ENCODE measurements around the gene RHBG.
"Not testable (repeated sequence)": the region's sequence is repeated elsewhere in the genome, so short reads cannot be mapped to it uniquely, and the experiment has no call there.

The RHBG gene

DNA sequence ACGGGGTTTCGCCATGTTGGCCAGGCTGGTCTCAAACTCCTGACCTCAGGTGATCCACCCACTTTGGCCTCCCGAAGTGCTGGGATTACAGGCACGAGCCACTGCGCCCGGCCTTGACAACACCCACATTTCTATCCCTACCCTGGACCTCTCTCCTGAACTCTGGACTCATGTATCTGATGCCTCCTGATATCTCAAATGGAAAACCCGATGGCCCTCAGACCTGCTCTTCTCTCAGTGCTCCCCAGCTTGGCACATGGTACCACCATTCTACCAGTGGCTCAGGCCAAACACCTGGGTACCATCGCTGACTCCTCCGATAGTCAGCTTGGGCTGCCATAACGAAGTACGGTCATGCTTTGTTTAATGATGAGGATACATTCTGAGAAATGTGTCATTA is 8.5 kb upstream of the RHBG start:
- no peak for DNase-seq

DNA sequence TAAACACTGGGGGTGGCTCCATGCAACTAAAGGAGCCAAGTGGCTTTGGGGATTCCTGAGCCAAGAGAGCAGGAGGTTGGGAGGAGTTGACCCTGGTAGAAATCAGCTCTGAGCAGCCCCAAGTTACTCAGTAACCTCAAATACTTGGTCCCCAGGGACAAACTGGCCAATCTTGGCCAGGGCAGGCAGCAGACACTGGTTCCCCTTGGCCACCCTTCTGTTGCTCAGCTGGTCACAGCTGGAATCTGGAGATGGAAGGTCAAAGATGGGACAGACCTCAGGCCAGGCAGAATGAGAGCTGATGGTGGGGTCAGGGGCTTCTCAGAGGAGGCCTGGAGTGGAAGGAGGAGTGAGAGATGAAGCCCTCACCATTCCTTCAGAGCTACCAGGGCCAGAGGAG is 3.3 kb upstream of the RHBG start:
- no peak for DNase-seq

DNA sequence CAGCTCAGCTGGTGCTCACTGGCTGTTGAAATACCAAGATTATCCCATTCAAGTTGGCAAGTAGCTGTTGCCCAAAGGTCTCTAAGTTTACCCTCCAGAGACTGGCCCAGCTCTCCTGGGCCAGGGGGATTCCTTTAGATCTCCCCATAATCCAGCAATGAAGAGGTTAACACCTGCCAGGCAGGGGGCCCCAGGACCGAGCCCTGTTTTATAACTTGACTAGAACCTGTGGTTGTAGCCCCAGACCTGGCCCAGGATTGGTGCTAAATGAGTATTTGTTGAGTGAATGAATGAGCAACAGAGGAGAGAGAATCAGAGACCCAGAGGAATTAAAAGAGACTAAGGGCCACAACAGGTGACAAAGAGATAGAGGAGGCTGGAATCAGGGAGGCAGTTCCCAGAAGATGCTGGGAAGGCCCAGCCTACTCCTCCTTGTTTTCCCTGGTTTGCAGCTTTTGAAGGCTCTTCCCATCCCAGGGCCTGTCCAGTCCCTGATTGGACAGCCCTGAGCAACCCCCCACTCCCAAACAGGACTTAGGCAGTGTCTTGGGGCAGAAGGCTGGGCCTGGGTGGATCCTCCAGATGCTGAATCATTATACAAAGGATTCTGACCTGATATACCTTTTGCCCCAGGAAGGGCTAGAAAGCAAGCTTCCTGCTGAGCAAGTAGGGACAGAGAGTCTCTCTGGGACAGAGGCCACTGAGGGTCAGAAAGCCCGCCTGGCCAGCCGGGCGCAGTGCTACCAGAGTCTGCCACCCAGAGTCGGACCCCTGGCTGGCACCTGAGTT is 2.4 kb upstream of the RHBG start:
- DNase-seq = no peak

DNA sequence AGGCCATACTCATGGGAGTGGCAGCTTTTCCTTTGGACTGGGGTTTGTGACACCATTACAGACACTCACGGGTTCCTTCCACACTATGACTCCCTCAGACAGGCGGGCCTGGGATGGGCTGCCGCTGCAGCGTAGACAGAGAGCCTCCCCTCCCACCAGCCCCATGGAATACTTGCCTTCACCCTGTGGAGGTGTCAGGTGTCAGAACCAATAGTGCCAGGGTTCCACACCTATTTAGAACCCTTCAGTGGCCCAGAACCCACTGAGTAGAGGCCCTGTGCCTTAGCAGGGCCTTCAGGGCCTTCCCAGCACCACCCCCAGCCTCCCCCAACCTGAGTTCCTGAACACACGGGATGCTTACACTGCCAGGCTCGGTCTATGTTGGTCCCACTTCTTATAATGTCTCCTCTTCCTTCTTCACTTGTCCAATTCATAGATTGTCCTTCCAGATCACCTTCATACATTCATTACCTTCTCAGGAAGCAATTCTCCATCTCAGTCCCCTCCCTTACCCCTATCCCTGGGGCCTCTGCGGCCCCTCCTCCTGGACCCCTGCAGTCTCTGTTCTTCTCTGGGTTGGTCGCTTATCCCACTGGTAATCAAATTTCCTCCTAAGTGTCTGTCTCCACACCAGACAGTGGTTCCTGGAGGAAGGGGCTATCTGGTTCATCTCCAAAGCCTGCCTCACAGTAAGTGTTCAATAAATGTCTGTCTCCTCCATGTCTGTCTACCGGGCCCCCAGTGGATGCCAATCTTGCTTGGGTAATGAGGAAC is 1.4 kb upstream of the RHBG start:
- DNase-seq = no peak

DNA sequence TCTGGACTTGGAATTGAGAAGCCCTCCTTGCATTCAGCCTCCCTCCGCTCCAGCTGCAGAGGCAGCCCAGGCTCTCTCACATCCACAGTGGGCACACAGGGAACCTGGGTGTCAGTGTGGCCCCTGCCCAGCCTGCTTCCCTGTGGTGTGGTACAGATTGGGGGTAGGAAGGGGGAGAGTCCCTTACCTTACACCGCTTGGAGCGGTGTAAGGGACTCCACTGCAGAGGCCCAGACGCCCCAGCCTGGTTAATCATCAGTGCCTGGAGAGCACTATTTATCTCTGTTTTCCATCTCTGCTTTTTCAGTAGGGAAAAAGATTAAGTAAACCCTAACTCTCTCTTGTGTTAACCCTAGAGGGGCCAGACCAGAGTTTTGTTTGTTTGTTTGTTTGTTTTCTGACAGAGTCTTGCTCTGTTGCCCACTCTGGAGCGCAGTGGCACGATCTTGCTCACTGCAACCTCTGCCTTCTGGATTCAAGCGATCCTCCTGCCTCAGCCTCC is 803 bp upstream of the RHBG start:
- DNase-seq = no peak

DNA sequence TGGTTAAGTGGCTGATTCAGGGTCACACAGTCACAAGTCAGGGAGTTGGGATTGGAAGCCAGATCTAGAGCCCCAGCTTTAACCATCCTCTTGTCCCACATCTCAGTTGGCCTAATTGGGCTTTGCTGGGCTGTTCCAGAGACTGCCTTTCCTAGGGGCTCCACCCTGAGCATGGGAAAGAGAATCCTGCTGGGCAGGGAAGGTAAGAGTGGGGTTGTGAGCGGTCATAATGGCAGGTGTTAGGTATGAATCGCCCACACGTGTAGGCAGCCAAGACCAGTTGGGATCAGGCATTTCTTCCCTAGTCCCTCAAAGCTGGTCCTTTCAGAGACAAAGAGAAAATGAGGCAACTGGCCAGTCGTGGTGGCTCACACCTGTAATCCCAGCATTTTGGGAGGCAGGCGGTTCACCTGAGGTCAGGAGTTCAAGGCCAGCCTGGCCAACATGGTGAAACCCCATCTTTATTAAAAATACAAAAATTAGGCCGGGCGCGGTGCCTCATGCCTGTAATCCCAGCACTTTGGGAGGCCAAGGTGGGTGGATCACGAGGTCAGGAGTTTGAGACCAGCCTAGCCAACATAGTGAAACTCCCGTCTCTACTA is 775 bp downstream of the RHBG start:
- not testable (repeated sequence) for DNase-seq

DNA sequence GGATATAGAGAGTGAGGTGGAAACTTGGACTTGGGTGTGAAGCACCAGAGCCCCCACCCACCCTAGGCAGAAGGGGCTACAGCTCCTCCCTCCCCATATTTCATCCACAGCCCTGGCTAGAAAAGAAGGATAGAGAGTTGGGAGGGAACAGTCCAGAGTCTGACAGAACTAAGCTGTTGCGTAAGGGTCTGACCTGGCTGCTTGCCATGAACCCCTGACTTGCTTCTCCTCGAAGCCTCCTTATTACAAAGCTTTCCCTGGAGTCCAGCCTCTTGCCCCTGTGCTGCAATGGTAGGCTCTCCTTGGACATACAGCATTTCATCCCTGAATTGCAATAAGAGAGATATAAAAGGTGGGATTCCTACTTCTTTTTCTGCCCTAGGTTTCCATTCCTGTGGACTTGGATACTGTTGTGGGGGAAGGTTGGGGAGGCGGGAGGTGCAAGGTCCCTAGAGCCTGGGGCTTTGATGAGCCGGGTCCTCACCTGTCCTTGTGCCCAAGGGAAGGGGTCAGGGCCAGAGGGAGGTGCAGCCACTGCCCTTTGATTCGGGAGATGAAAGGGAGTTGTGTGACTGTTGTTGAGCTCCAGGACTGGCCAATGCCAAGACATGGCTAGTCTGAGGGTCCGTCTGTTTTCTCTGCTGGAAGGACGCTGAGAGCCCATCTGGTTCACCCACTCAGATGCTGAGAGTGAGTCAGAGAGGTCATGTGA is 2.7 kb downstream of the RHBG start:
- DNase-seq = no peak

DNA sequence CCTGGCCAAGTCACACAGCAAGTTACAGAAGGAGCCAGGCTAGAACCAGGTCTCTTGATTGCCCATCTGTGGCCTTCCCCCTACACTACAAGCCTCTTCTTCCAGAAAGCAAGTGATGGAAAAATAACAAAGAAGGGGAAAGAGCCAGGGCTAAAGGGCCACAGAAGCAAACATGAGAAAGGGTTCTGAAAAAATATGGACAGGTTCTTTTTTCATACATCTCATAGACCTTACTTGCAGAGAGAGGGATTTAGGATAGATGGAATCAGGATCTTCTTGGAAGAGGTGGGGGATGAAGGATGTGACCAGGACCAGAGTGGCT is 3.2 kb downstream of the RHBG start:
- no peak for DNase-seq

DNA sequence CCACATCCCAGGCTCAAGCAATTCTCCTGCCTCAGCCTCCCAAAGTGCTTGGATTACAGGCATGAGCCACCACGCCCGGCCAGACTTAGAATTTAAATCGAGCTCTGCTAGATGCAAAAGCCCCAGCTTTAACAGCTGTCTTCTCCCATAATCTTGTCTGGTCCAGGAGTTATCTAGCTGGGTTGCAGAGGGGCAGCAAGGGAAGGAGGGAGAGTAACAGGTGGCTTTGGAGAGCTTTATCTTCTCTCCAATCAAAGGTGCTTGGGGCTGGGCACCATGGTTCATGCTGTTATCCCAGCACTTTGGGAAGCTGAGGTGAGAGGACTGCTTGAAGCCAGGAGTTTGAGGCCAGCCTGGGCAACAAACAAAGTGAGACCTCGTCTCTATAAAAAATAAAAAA is 3.9 kb downstream of the RHBG start:
- no peak for DNase-seq

DNA sequence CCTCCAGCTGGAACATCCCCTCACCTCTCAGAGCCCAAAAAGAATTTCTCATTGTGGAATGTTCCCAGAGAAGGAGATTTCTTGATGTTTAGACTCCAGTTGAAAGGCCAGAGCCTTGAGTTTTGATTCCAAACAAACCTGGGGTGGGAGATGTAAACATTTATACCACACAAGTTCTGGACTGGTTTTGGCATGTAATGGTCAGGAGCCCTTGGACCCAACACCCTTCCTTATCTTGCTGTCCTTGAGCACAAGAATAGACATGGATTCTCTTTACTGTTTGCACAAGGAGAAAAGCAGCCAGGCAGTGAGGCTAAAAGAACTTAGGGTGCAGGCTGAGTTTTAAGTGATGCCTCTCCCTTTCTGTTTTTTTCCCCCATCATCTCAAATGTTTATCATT is 4.5 kb downstream of the RHBG start:
- DNase-seq = no peak

DNA sequence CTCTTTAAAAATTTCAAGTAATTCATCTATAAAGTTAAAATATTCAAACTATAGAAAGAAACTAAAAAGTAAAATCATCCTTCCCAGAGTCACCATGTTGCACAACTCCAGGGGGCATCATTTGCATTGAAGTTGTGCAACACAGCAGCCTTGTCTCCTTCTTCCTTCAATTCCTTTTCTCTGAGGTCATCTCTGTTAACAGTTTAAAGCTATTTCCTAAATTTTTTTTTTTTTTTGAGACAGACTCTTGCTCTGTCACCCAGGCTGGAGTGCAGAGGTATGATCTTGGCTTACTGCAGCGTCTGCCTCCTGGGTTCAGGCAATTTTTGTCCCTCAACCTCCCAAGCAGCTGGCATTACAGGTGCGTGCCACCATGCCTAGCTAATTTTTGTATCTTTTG is 7.1 kb downstream of the RHBG start:
- no peak for DNase-seq

DNA sequence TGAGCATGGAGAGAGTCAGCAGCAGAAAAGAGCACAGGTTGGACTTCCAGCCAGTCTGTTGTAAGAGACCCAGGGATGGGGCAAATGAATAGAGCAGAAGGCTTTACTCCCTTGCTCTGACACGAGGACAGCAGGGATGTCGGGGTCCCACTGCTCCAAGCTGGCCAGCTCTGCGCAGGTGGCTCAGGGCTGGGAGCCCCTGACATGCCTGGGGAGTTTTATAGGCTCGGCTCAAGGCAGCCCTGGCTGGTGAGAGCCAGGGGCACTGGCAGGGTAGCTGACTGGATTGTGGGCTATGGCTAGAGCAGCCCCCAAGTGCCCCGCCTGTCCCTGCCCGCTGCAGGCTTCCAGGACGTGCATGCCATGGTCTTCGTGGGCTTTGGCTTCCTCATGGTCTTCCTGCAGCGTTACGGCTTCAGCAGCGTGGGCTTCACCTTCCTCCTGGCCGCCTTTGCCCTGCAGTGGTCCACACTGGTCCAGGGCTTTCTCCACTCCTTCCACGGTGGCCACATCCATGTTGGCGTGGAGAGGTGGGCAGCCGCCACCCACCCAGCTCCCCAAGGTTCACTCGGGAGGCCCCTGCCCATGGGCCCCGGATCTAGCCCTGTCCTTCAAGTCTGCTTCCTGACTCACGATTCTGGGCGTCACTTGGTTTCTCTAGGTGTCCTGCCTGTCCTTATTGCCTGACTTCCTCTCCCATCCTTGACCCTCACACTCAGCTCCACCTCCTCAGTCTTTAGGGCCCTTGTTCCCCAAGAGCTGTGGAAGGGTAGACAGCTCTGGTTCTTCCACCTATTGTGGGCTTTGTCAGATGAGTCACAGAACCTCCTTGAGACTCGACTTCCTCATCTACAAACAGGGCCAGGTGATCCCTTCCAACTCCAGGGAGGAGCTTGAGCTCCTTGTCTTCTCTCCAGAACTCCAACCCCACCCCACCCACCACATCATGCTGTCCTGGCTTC is 8.2 kb downstream of the RHBG start:
- DNase-seq = no peak

DNA sequence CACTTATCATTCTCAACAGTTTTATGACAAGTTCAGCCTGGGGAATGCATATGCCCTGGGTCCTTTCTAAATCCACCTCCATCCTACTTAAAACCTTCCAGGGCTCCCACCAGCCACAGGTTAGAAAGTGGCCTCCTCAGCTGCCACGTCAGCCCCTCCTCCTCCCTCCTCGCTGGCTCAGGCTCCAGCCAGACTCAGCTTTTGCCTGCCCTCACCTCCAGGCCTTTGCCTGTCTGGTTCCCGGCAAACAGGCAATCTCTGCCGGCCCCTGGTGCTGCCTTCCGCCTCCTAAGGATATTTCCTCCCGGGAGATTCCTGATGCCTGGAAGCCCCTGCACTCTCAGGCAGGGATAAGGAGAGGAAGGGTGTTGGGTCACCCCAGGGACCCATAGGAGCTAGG is 9.5 kb downstream of the RHBG start:
- no peak for DNase-seq

DNA sequence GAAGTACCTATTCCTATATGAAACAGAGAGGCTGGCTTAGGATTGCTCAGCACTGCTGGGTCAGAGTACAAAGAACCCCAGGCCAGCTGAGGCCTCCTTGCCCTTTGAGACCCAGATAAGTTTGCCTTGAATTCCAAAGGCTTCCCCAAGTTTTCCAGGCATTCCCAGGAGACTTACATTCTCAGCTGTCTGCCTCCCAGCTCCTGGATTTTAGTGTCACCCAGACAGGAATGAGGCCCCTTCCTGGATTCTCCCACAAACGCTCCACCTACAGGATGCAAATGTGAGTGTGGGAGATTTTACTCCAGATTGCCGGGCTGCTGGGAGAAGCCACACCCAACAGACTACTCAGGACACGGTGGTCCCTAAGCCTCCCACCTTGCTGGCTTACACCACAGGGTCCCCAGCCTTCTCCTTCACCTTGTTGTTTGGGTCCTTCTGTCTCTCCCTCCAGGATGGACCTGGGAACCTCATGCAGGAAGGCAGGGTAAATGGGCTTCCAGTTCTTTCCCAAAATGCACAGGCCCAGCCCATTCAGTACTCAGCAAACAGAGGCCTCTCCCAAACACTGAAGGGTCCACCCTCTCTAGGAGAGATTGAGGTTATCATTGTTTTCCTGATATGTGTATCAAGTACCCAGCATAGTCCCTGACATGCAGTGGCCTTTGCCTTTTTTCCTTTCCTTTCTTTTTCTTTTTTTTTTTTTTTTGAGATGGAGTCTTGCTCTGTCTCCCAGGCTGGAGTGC is 10.6 kb downstream of the RHBG start:
- no peak for DNase-seq

DNA sequence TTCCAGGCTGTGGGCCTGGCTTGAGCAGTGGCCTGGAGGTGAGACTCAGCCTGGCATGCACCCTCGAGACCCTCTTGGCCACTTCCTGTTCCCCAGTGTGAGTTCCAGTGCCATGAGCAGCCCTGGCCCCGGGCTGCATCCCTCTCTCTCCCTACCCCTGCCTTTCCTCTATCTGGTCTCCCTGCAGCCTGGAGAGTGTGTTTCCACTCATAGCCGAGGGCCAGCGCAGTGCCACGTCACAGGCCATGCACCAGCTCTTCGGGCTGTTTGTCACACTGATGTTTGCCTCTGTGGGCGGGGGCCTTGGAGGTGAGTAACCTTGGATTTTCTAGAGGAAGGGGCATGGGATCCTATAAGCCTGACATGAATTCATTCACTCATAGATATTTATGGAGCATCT is 13.6 kb downstream of the RHBG start:
- no peak for DNase-seq

DNA sequence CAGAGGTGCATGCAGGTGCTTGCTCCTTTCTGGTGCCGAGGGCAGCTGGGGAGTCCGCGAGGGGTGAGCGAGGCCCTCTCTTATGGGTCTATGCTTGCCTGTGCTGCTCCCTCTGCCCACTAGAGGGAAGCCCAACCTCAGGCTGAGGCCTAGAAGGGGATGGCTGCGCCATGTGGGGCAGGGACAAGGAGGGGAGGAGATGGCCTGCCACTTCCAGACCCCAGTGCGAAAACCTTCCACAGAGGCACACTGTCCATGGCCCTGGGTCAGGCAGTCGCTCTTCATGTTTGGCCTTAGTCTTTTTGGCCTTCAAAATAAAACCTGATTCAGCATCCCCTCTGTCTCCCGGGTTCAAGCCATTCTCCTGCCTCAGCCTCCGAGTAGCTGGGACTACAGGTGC is 14.0 kb downstream of the RHBG start:
- DNase-seq = peak; percentile 68

DNA sequence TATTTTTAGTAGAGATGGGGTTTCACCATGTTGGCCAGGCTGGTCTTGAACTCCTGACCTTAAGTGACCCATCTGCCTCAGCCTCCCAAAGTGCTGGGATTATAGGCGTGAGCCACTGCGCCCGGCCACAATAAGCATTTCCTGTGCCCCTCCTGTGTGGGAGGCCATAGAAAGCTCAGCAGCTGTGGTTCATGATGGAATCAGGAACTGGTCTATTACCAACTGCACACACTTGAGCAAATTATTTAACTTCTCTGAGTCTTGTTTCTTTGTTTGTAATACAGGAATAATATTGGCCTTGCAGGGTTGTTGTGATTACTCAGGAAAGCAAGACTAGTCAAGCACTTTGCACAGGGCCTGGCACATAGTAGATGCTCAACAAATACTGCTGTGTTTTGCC is 15.0 kb downstream of the RHBG start:
- no peak for DNase-seq

DNA sequence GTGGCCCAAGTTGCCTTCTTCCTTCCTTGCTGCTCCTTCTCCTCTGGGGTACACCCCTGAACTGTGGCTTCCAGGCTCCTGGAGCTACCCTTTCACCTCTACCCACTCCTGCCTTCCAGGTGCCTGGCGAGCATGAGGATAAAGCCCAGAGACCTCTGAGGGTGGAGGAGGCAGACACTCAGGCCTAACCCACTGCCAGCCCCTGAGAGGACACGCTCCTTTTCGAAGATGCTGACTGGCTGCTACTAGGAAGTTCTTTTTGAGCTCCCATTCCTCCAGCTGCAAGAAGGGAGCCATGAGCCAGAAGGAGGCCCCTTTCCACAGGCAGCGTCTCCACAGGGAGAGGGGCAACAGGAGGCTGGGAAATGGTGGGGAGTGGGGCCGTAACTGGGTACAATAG is 15.6 kb downstream of the RHBG start:
- no peak for DNase-seq

DNA sequence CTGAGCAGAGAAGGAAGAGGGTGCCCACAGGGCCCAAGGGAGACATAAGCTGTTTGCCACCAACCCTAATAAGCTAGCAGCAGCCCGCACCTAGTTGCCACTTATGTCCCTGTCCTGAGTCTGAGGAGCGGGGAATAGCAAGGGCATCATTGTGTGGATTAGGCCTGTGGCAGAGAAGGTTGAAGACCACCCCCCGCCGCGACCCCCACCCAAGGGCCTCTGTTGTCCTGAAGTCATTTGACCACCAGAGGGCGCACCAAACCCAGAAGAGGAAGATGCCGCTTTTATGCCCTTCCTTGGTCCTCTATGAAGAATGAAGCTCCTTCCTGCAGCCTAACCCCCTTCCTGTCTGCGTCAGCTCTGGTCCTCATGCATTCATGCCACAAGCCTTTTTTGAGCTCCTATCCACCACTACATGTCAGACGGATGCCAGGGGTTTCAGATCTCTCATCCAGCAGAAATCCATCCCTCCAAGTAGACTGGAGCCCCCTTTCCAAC is 16.6 kb downstream of the RHBG start:
- DNase-seq = peak; percentile 66

DNA sequence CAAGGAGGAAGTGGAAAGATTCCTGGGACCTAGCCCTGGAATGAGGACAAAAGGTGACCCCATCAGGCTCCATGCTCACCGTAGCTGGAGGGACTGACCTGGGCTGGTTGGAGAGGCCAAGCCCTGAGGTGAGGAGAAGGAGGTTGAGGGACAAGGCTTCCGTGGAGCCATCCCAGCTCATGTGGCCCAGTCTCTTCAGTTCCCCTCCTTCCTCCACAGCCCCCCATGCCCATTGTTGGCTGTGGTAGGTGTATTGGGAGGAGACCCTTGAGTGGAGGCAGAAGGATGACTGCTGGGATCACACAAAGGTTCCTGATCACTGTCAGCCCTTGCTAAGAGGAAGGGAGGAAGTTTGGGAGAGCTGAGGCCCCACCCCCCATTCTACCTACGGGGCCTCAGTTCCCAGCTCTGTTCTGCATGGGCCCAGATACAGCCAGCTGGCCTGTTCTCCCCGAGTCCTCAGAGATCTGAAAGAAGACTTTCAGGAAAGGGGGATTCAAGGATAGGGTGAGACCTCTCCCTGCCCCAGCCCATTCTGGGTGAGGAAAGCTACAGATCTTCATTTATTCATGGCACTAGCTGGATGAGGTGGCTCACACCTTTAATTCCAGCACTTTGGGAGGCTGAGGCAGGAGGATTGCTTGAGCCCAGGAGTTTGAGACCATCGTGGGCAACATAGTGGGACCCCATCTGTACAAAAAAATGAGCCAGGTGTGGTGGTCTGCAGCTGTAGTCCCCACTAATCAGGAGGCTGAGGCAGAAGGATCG is 17.3 kb downstream of the RHBG start:
- no peak for DNase-seq
